ENCODE data around the gene RPLP2.

GRCh38 chr11:858762-859339 lies 49.1 kb downstream of the RPLP2 start:
- no peak for TF ChIP-seq EGR1 (IDR thresholded peaks at IDR 0.05)
- TF ChIP-seq REST (IDR thresholded peaks at IDR 0.05; ENCODE audit: low read depth): no peak
- no peak for TF ChIP-seq CEBPB (IDR thresholded peaks at IDR 0.05)
- TF ChIP-seq RAD21 (IDR thresholded peaks at IDR 0.05; ENCODE audit: low read depth): no peak
- no peak for TF ChIP-seq YY1 (IDR thresholded peaks at IDR 0.05; ENCODE audit: low read depth)
- TF ChIP-seq USF1 (IDR thresholded peaks at IDR 0.05): no peak
- no peak for TF ChIP-seq TAF1 (IDR thresholded peaks at IDR 0.05; ENCODE audit: low read depth)
- no peak for TF ChIP-seq MAX (IDR thresholded peaks at IDR 0.05)
- TF ChIP-seq EP300 (IDR thresholded peaks at IDR 0.05; ENCODE audit: borderline replicate concordance): no peak
- TF ChIP-seq NFIC (IDR thresholded peaks at IDR 0.05): no peak

Measured in Ishikawa (cell line).